Astrocyte (in vitro differentiated cells and primary cell): Measurements from ENCODE around the gene ASB1. TPM values are rescaled to one million over a fixed set of nuclear protein-coding genes. Genes with fewer than 3 reads are reported as not detected.

Experiments used
- DNase-seq: peaks from one replicate; pipeline ENCODE4 v3.0.0-alpha.2; 2010; ENCODE audit warnings: low read depth
- FAIRE-seq: peaks from 2 replicates; lab custom pipeline; 2011; peaks lifted over from hg19 to GRCh38; lab: Jason Lieb, UNC
- H2AFZ ChIP-seq: 2 replicates; pipeline ENCODE4 v1.6.0; 2012; ENCODE audit warnings: low read depth, low read length, inconsistent platforms
- H3K27ac ChIP-seq: 2 replicates; pipeline ENCODE4 v1.5.1; 2011; ENCODE audit warnings: low read depth, low read length, inconsistent platforms
- H3K27me3 ChIP-seq: 2 replicates; pipeline ENCODE4 v1.6.0; 2011; ENCODE audit warnings: low read length, inconsistent platforms; ENCODE audit not compliant: insufficient read depth
- H3K36me3 ChIP-seq: 2 replicates; pipeline ENCODE4 v1.5.1; 2011; ENCODE audit warnings: low read length, inconsistent platforms; ENCODE audit not compliant: insufficient read depth
- H3K4me1 ChIP-seq: 2 replicates; pipeline ENCODE4 v1.5.1; 2011; ENCODE audit warnings: low read length, inconsistent platforms; ENCODE audit not compliant: insufficient read depth
- H3K4me2 ChIP-seq: 2 replicates; pipeline ENCODE4 v1.6.0; 2012; ENCODE audit warnings: low read length, inconsistent platforms
- H3K4me3 ChIP-seq: 2 replicates; pipeline ENCODE4 v1.5.1; 2011; ENCODE audit warnings: low read depth, mild to moderate bottlenecking, low read length, inconsistent platforms; ENCODE audit not compliant: insufficient read depth
- H3K79me2 ChIP-seq: 2 replicates; pipeline ENCODE4 v1.6.0; 2012; ENCODE audit warnings: mild to moderate bottlenecking, low read length, inconsistent platforms; ENCODE audit not compliant: insufficient read depth
- H3K9ac ChIP-seq: 2 replicates; pipeline ENCODE4 v1.6.0; 2012; ENCODE audit warnings: mild to moderate bottlenecking, low read length, inconsistent platforms
- H3K9me3 ChIP-seq: 2 replicates; pipeline ENCODE4 v1.5.1; 2012; ENCODE audit warnings: low read depth, mild to moderate bottlenecking, low read length, inconsistent platforms; ENCODE audit not compliant: insufficient read depth
- H4K20me1 ChIP-seq: 2 replicates; pipeline ENCODE4 v1.6.0; 2012; ENCODE audit warnings: low read length, inconsistent platforms; ENCODE audit not compliant: insufficient read depth
- H3K27ac Mint-ChIP-seq: one replicate; pipeline ENCODE4 v1.8.0; 2021; ENCODE audit warnings: mild to moderate bottlenecking, mixed read lengths; ENCODE audit not compliant: unreplicated experiment
- H3K27me3 Mint-ChIP-seq: one replicate; pipeline ENCODE4 v1.8.0; 2021; ENCODE audit warnings: low read depth, mixed read lengths; ENCODE audit not compliant: unreplicated experiment
- H3K36me3 Mint-ChIP-seq: one replicate; pipeline ENCODE4 v1.8.0; 2021; ENCODE audit warnings: low read depth, mixed read lengths; ENCODE audit not compliant: unreplicated experiment
- H3K4me1 Mint-ChIP-seq: one replicate; pipeline ENCODE4 v1.8.0; 2021; ENCODE audit warnings: low read depth, mixed read lengths; ENCODE audit not compliant: unreplicated experiment
- H3K4me3 Mint-ChIP-seq: one replicate; pipeline ENCODE4 v1.8.0; 2021; ENCODE audit warnings: mild to moderate bottlenecking, moderate library complexity, mixed read lengths; ENCODE audit not compliant: unreplicated experiment
- H3K9me3 Mint-ChIP-seq: one replicate; pipeline ENCODE4 v1.8.0; 2021; ENCODE audit warnings: mild to moderate bottlenecking, mixed read lengths; ENCODE audit not compliant: unreplicated experiment
- EZH2 ChIP-seq: IDR thresholded peaks from 2 replicates; pipeline ENCODE4 v1.6.1; 2012; ENCODE audit warnings: mild to moderate bottlenecking, low read length, inconsistent platforms; ENCODE audit not compliant: insufficient read depth
- total RNA-seq: library from RNA; stranded (reverse); gene quantifications from 2 replicates; pipeline ENCODE4 v1.2.1, GENCODE V29; 2021
- TF ChIP-seq, protein P1 (sequence below): IDR thresholded peaks from 2 replicates; pipeline ENCODE4 v1.5.1; 2011; ENCODE audit warnings: low read depth, mild to moderate bottlenecking, inconsistent platforms, low read length, moderate library complexity; ENCODE audit not compliant: insufficient read depth

ASB1 gene
- total RNA-seq, 1 donor from 2014 or later, result 30.6 TPM

DNA sequence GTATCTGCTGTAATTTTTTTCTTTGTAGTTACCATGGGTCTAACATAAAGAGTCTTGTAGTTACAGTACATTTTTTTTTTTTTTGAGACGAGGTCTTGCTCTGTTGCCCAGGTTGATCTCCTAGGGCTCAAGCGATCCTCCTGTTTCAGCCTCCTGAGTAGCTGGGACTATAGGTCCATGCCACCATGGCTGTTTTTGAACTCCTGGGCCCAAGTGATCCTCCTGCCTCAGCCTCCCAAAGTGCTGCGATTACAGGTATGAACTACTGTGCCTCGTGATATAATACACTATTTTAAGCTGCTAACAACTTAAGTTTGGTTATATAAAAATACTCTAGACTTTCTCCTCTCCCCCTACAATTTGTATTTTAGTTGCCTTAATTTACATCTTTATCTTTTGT lies 46.3 kb downstream of the ASB1 start:
- FAIRE-seq (no peak), DNase-seq (no peak)
- Histone ChIP-seq H2AFZ (no peak overlapping the region), H3K4me2 (no peak overlapping the region), H3K36me3 (no peaks in the 10 kb centered on the region), H3K79me2 (no peaks in the 10 kb centered on the region), H4K20me1 (no peaks in the 10 kb centered on the region), H3K27ac (no peak overlapping the region), H3K9me3 (no peaks in the 10 kb centered on the region), H3K4me1 (no peaks in the 10 kb centered on the region), H3K4me3 (no peak overlapping the region), H3K27me3 (no peaks in the 10 kb centered on the region), H3K9ac (no peak overlapping the region)
- Mint-ChIP-seq H3K27me3 (peaks cover 2% of the 10 kb centered on the region), H3K4me3 (no peak overlapping the region), H3K4me1 (no peaks in the 10 kb centered on the region), H3K9me3 (peaks cover 31% of the 10 kb centered on the region), H3K27ac (no peak overlapping the region), H3K36me3 (no peaks in the 10 kb centered on the region)
- TF ChIP-seq, protein P1, sequence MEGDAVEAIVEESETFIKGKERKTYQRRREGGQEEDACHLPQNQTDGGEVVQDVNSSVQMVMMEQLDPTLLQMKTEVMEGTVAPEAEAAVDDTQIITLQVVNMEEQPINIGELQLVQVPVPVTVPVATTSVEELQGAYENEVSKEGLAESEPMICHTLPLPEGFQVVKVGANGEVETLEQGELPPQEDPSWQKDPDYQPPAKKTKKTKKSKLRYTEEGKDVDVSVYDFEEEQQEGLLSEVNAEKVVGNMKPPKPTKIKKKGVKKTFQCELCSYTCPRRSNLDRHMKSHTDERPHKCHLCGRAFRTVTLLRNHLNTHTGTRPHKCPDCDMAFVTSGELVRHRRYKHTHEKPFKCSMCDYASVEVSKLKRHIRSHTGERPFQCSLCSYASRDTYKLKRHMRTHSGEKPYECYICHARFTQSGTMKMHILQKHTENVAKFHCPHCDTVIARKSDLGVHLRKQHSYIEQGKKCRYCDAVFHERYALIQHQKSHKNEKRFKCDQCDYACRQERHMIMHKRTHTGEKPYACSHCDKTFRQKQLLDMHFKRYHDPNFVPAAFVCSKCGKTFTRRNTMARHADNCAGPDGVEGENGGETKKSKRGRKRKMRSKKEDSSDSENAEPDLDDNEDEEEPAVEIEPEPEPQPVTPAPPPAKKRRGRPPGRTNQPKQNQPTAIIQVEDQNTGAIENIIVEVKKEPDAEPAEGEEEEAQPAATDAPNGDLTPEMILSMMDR, result no peak
- TF ChIP-seq EZH2, result no peak

DNA sequence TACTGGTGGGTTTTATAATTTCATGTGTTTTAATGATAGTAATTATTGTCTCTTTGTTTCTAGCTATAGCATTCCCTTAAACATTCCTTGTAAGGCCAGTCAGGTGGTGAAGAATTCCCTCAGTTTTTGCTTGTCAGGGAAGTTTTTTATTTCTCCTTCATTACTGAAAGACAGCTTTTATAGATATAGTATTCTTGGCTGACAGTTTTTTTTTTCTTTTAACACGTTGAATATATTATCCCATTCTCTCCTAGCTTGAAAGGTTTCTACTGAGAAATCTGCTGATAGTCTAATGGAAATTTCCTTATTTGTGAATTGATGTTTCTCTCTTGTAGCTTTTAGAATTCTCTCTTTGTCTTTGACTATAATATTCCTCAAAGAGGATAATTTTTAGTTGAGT lies 46.8 kb downstream of the ASB1 start:
- no peak for DNase-seq
- Histone ChIP-seq H3K27ac (no peak overlapping the region), H3K4me3 (no peak overlapping the region), H3K4me2 (no peak overlapping the region), H3K4me1 (no peaks in the 10 kb centered on the region), H3K36me3 (no peaks in the 10 kb centered on the region), H3K27me3 (no peaks in the 10 kb centered on the region), H4K20me1 (no peaks in the 10 kb centered on the region), H3K79me2 (no peaks in the 10 kb centered on the region), H2AFZ (no peak overlapping the region), H3K9me3 (no peaks in the 10 kb centered on the region), H3K9ac (no peak overlapping the region)
- H3K27me3 Mint-ChIP-seq, result peaks cover 2% of the 10 kb centered on the region
- H3K27ac Mint-ChIP-seq, result no peak overlapping the region
- TF ChIP-seq, protein P1, result no peak
- TF ChIP-seq EZH2, result no peak
- H3K36me3 Mint-ChIP-seq, result no peaks in the 10 kb centered on the region
- H3K4me3 Mint-ChIP-seq, result no peak overlapping the region
- H3K4me1 Mint-ChIP-seq, result no peaks in the 10 kb centered on the region
- FAIRE-seq, result no peak
- H3K9me3 Mint-ChIP-seq, result peaks cover 35% of the 10 kb centered on the region

DNA sequence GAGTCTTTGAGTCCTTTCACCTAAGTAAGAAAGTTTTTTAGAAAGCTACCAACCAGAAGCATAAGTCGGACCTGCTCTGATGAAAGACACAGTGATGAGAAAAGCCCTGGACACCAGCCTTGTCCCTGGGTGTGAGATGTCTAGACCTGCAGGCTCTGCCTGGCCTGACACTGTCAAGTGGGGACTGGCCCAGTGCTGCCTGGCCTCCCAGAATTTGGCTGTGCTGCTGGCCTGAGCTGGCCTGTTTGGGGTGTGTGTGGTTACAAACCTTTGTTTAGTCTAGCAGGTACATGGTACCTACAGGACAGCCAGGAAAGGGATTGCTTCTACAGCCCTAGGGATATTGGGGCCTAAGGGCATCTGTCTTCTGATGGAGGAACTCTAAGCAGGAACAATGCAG lies 48.3 kb downstream of the ASB1 start:
- H3K4me3 Mint-ChIP-seq, result no peak overlapping the region
- peaks cover 27% of the 10 kb centered on the region for H3K9me3 Mint-ChIP-seq
- no peak for FAIRE-seq

More for the DNA sequence above, 48.3 kb downstream of the ASB1 start:
- H2AFZ ChIP-seq, result no peak overlapping the region
- H3K27me3 Mint-ChIP-seq, result peaks cover 2% of the 10 kb centered on the region
- H3K4me1 Mint-ChIP-seq, result no peaks in the 10 kb centered on the region
- no peaks in the 10 kb centered on the region for H3K36me3 Mint-ChIP-seq
- H4K20me1 ChIP-seq, result no peaks in the 10 kb centered on the region
- H3K36me3 ChIP-seq, result no peaks in the 10 kb centered on the region
- no peaks in the 10 kb centered on the region for H3K79me2 ChIP-seq
- H3K9ac ChIP-seq, result no peak overlapping the region
- no peaks in the 10 kb centered on the region for H3K4me1 ChIP-seq
- DNase-seq, result no peak
- no peak overlapping the region for H3K4me3 ChIP-seq
- H3K27ac ChIP-seq, result no peak overlapping the region
- no peak overlapping the region for H3K27ac Mint-ChIP-seq
- H3K4me2 ChIP-seq, result no peak overlapping the region
- H3K9me3 ChIP-seq, result no peaks in the 10 kb centered on the region
- H3K27me3 ChIP-seq, result no peaks in the 10 kb centered on the region
- TF ChIP-seq, protein P1, result no peak
- no peak for TF ChIP-seq EZH2
